K562 (cell line): ENCODE data around the gene GRIP1. TPM values are rescaled to one million over a fixed set of nuclear protein-coding genes. Genes with fewer than 3 reads are reported as not detected.

Experiments
- ATAC-seq: fragments of 200-7000 bp; cut with Tn5 transposase; 3 replicates; pipeline ENCODE4 v1.9.1; 2020; ENCODE audit warnings: moderate library complexity
- BruUV-seq: library from RNA; stranded (reverse); fragments of 400-500 nt; replicated peaks from 2 replicates; lab custom pipeline; 2021; lab: Mats Ljungman, UMichigan
- CTCF ChIA-PET: fragments of 300-600 bp; formaldehyde crosslinking; extraction: SDS; loops from one replicate; lab custom pipeline; 2021; ENCODE audit warnings: low intra/inter-chr PET ratio; lab: Yijun Ruan, JAX
- POLR2A ChIA-PET: fragments of 300-600, 350-650 bp; sonication (Branson Sonifier 250); formaldehyde crosslinking; extraction: SDS; loops from one replicate; lab custom pipeline; 2021; ENCODE audit warnings: antibody characterized with exemption, inconsistent platforms; lab: Yijun Ruan, JAX
- DNase-seq, 4 experiments: peaks; one replicate each; pipeline versions ENCODE4 v3.0.0 to v3.0.0-alpha.2; 2011 to 2018; ENCODE audit warnings: low spot score in 3 of 4, mixed read lengths in 3 of 4; ENCODE audit errors: extremely low read depth in 1 of 4
- FAIRE-seq: peaks from 2 replicates; lab custom pipeline; 2011; peaks lifted over from hg19 to GRCh38; lab: Jason Lieb, UNC
- H2AFZ ChIP-seq: 2 replicates; pipeline ENCODE4 v1.6.0; 2011; ENCODE audit warnings: low read depth, low read length, control low read depth, inconsistent platforms
- H3K27ac ChIP-seq: fragments of 200-600 bp; 3 replicates; pipeline ENCODE4 v1.8.0; 2011; ENCODE audit warnings: low read depth, mild to moderate bottlenecking, control low read depth, inconsistent platforms, low read length, moderate library complexity, mixed read lengths; ENCODE audit errors: extremely low read depth
- H3K27me3 ChIP-seq, 2 experiments: fragments of 300-600 bp in 1 of 2; 2 replicates in 1 of 2; 3 replicates in 1 of 2; pipeline versions ENCODE4 v1.6.0 to v1.8.0; 2011; ENCODE audit warnings: inconsistent platforms in 2 of 2, low read length in 2 of 2, mild to moderate bottlenecking in 1 of 2, mixed read lengths in 1 of 2, moderate library complexity in 1 of 2; ENCODE audit not compliant: control insufficient read depth in 2 of 2, insufficient read depth in 2 of 2
- H3K36me3 ChIP-seq: fragments of 300-600 bp; 3 replicates; pipeline ENCODE4 v1.8.0; 2011; ENCODE audit warnings: mild to moderate bottlenecking, low read length, inconsistent platforms; ENCODE audit not compliant: control insufficient read depth, insufficient read depth
- H3K4me1 ChIP-seq, 2 experiments: fragments of 200-600 bp in 1 of 2; replicated peaks in 1 of 2; 2 replicates in 1 of 2; 3 replicates in 1 of 2; pipeline versions ENCODE4 v1.5.1 to v1.8.0; 2011; ENCODE audit warnings: inconsistent platforms in 2 of 2, low read length in 2 of 2, mild to moderate bottlenecking in 1 of 2, mixed read lengths in 1 of 2, moderate library complexity in 1 of 2; ENCODE audit not compliant: control insufficient read depth in 2 of 2, insufficient read depth in 2 of 2
- H3K4me2 ChIP-seq: 2 replicates; pipeline ENCODE4 v1.6.1; 2011; ENCODE audit warnings: low read length, control low read depth, inconsistent platforms, mixed read lengths; ENCODE audit not compliant: insufficient read depth
- H3K4me3 ChIP-seq: fragments of 200-600 bp; sonication (generic), shearing (Covaris generic); 2 replicates; pipeline ENCODE4 v1.5.1; 2016; ENCODE audit warnings: control low read depth, inconsistent platforms
- H3K79me2 ChIP-seq: fragments of 200-600 bp; 3 replicates; pipeline ENCODE4 v1.8.0; 2011; ENCODE audit warnings: low read length, inconsistent platforms; ENCODE audit not compliant: control insufficient read depth, insufficient read depth
- H3K9ac ChIP-seq, 2 experiments: 2 replicates each; pipeline versions ENCODE4 v1.6.0 to v1.6.1; 2011; ENCODE audit warnings: low read depth in 2 of 2, low read length in 2 of 2, control low read depth in 1 of 2, inconsistent platforms in 1 of 2, mild to moderate bottlenecking in 1 of 2, mixed read lengths in 1 of 2; ENCODE audit not compliant: insufficient read depth in 1 of 2
- H3K9me1 ChIP-seq: one replicate; pipeline ENCODE4 v1.6.0; 2011; ENCODE audit warnings: inconsistent platforms, mild to moderate bottlenecking, low read length, moderate library complexity; ENCODE audit not compliant: control insufficient read depth, insufficient read depth
- H3K9me3 ChIP-seq: replicated peaks from 2 replicates; pipeline ENCODE4 v1.5.1; 2011; ENCODE audit warnings: low read depth, low read length, inconsistent platforms; ENCODE audit not compliant: control insufficient read depth, insufficient read depth
- H4K20me1 ChIP-seq: replicated peaks from 2 replicates; pipeline ENCODE4 v1.6.1; 2011; ENCODE audit warnings: low read length, inconsistent platforms, mixed read lengths; ENCODE audit not compliant: control insufficient read depth, insufficient read depth
- CBFA2T2 ChIP-seq: fragments of 450-650 bp; conservative IDR thresholded peaks from 2 replicates; pipeline ENCODE4 v1.6.1; 2017; ENCODE audit warnings: mild to moderate bottlenecking
- CEBPB ChIP-seq: fragments of 450-650 bp; IDR thresholded peaks from 2 replicates; pipeline ENCODE4 v1.6.1; 2016; ENCODE audit warnings: missing genetic modification characterization, missing compliant biosample characterization
- DACH1 ChIP-seq: fragments of 450-650 bp; IDR thresholded peaks from 2 replicates; pipeline ENCODE4 v1.6.1; 2018; ENCODE audit not compliant: partially characterized antibody
- DPF2 ChIP-seq: fragments of 450-650 bp; IDR thresholded peaks from 2 replicates; pipeline ENCODE4 v1.6.1; 2016
- FOS ChIP-seq: IDR thresholded peaks from 3 replicates; pipeline ENCODE4 v1.6.1; 2011; ENCODE audit not compliant: insufficient read length; ENCODE audit errors: extremely low read depth
- MCM5 ChIP-seq: fragments of 450-650 bp; IDR thresholded peaks from 2 replicates; pipeline ENCODE4 v1.6.1; 2016; ENCODE audit warnings: low read depth
- POLR2B ChIP-seq: fragments of 450-650 bp; IDR thresholded peaks from 2 replicates; pipeline ENCODE4 v1.6.1; 2018; ENCODE audit warnings: low read depth; ENCODE audit not compliant: partially characterized antibody
- TAF15 ChIP-seq: fragments of 200-400 bp; formaldehyde crosslinking; IDR thresholded peaks from 2 replicates; pipeline ENCODE4 v1.6.1; 2017; ENCODE audit warnings: mild to moderate bottlenecking, low read depth, low read length, moderate library complexity
- TCFL5 ChIP-seq: fragments of 250-450 bp; sonication (Bioruptor Pico); conservative IDR thresholded peaks from 2 replicates; pipeline ENCODE4 v1.6.1; 2021; ENCODE audit warnings: mild to moderate bottlenecking, moderate library complexity, matching md5 sums
- TGIF2 ChIP-seq: sonication (generic); formaldehyde crosslinking; IDR thresholded peaks from 2 replicates; pipeline ENCODE4 v1.8.1; 2022; ENCODE audit warnings: mild to moderate bottlenecking, missing genetic modification reagents, moderate library complexity
- ZNF311 ChIP-seq: fragments of 250-450 bp; sonication (Bioruptor Pico); IDR thresholded peaks from 2 replicates; pipeline ENCODE4 v1.4.0; 2020; ENCODE audit warnings: mild to moderate bottlenecking, moderate library complexity
- ZNF696 ChIP-seq: fragments of 250-450 bp; sonication (Bioruptor Pico); conservative IDR thresholded peaks from 2 replicates; pipeline ENCODE4 v1.4.0; 2020; ENCODE audit warnings: mild to moderate bottlenecking, moderate library complexity
- WGBS: fragments of 100-300 bp; shearing (Covaris generic); methylation state at CpG from one replicate; pipeline ENCODE4 v1.1.6; 2016; ENCODE audit warnings: low coverage, mixed read lengths; ENCODE audit not compliant: insufficient coverage; ENCODE audit errors: missing lambda C conversion rate; 5-methylcytosine and 5-hydroxymethylcytosine counted together
- in situ Hi-C: fragments of 300-500 bp; cut with MboI; formaldehyde crosslinking; loops from 4 replicates; pipeline ENCODE4 v1.15.0; 2018; ENCODE audit warnings: inconsistent platforms, mixed read lengths
- intact Hi-C: fragments of 100-400 bp; cut with micrococcal nuclease; formaldehyde crosslinking; loops from 2 replicates; pipeline ENCODE4 v1.14.2; 2022
- polyA plus RNA-seq, 8 experiments: library from polyadenylated mRNA; depleted of rRNA in 4 of 8; stranded (reverse) in 5 of 8; unstranded in 3 of 8; fragments of >200 nt; fragmentation: Nextera tagmentation in 2 of 8; fragmentation: Illumina TruSeq in 1 of 8; extraction: Ambion mirVana in 2 of 8; extraction: Trizol in 1 of 8; gene quantifications; 2 replicates each; pipeline versions ENCODE4 v1.2.1 to v1.2.3, GENCODE V29; 2011 to 2014; ENCODE audit warnings: inconsistent platforms in 1 of 8, missing spikeins in 1 of 8
- total RNA-seq, 7 experiments: library from RNA; depleted of rRNA in 6 of 7; stranded (reverse); fragments of >200 nt in 6 of 7; fragmentation: Illumina TruSeq in 2 of 7; extraction: Trizol in 2 of 7; gene quantifications; 2 replicates each; pipeline versions ENCODE4 v1.2.1 to v1.2.3, GENCODE V29; 2011 to 2021; ENCODE audit warnings: low replicate concordance in 1 of 7
- TF ChIP-seq, protein P1 (sequence below): conservative IDR thresholded peaks from 2 replicates; pipeline ENCODE4 v1.6.1; 2011; ENCODE audit warnings: low read depth, mild to moderate bottlenecking, low read length; ENCODE audit not compliant: control insufficient read depth
- TF ChIP-seq, protein P2 (sequence below): IDR thresholded peaks from 2 replicates; pipeline ENCODE4 v1.6.1; 2011; ENCODE audit not compliant: insufficient read length; ENCODE audit errors: extremely low read depth

The GRIP1 gene
- total and polyA plus RNA-seq, 9 of the 15 experiments (the other 6 are each of a cell fraction or from before 2014, with no cell fraction given), result 0.28 to 1.2 (median 0.45) TPM

DNA sequence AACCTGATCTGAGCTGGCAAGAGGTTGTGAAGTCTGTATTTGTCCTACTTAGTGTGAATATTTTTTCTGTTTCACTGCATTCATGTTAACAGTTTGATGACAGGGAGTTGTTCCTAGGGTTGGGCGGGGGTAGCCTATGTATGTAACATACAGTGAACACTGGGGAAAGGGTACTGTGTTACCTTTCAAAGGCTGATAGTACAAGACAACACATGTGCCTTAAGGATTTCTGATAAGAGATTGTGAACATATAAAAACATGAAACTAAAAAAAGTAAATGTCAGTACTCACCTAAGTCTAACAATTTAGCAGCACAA lies 30.5 kb upstream of the GRIP1 start:
- ATAC-seq, result no peak
- DNase-seq, result no peak
- no peak for FAIRE-seq
- no peak overlapping the region for H3K4me3 ChIP-seq
- ChIA-PET POLR2A (no interaction called here), CTCF (no interaction called here)
- H3K4me2 ChIP-seq, result no peak overlapping the region
- H2AFZ ChIP-seq, result no peak overlapping the region
- H4K20me1 ChIP-seq, result no peaks in the 10 kb centered on the region
- WGBS, result 0% methylated on average over 1 of the region's 1 CpG
- H3K27ac ChIP-seq, result no peak overlapping the region
- H3K36me3 ChIP-seq, result no peaks in the 10 kb centered on the region
- H3K9me1 ChIP-seq, result no peaks in the 10 kb centered on the region
- intact Hi-C loops (no loop called here), in situ Hi-C loops (no loop called here)
- H3K9ac ChIP-seq, result no peak overlapping the region
- no peaks in the 10 kb centered on the region for H3K4me1 ChIP-seq
- TF ChIP-seq TAF15 (no peak), TGIF2 (CRISPR knock-in tag) (no peak), POLR2B (no peak), CEBPB (tag) (no peak), DACH1 (no peak), ZNF696 (CRISPR knock-in tag) (no peak), ZNF311 (CRISPR knock-in tag) (no peak), DPF2 (no peak), MCM5 (no peak), TCFL5 (CRISPR knock-in tag) (no peak), CBFA2T2 (no peak), FOS (no peak)
- TF ChIP-seq, protein P1, sequence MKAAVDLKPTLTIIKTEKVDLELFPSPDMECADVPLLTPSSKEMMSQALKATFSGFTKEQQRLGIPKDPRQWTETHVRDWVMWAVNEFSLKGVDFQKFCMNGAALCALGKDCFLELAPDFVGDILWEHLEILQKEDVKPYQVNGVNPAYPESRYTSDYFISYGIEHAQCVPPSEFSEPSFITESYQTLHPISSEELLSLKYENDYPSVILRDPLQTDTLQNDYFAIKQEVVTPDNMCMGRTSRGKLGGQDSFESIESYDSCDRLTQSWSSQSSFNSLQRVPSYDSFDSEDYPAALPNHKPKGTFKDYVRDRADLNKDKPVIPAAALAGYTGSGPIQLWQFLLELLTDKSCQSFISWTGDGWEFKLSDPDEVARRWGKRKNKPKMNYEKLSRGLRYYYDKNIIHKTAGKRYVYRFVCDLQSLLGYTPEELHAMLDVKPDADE, result no peak
- TF ChIP-seq, protein P2, sequence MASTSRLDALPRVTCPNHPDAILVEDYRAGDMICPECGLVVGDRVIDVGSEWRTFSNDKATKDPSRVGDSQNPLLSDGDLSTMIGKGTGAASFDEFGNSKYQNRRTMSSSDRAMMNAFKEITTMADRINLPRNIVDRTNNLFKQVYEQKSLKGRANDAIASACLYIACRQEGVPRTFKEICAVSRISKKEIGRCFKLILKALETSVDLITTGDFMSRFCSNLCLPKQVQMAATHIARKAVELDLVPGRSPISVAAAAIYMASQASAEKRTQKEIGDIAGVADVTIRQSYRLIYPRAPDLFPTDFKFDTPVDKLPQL, result no peak
- H3K27me3 ChIP-seq, result no peaks in the 10 kb centered on the region
- H3K79me2 ChIP-seq, result no peaks in the 10 kb centered on the region
- no peaks in the 10 kb centered on the region for H3K9me3 ChIP-seq
- BruUV-seq, result no TSS peak
